NCI-H187 (cell line): ENCODE measurements around the gene CFI.

Source experiments
- DNase-seq, 2 experiments: peaks; one replicate each; lab custom pipeline; 2025; lab: John Stamatoyannopoulos, UW

CFI gene

DNA sequence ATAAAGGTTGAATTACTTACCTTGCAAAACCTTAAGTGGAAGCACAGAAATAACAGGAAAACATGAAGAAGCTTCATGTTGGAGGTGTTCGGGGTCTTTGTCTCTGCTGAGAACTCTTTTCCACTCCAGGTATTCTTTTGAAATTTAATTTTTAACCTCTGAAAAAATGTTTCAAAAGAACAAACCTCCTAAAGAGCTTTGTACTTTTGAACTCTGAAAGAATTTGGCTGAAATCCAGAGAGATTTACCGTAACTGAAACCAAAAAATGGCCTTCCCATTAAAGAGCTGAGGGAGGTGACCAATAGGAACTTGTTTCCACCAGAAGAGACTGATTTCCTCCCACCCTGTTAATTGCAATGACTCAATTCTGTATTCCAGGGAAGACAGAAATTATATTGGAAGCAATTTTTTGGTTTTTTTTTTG is at the start of gene CFI:
Gene CFI (minus strand): TSS at position 105 of the 425 bp plus-strand sequence. CDS start 28 bp downstream, at position 77.
- DNase-seq, result no peak

DNA sequence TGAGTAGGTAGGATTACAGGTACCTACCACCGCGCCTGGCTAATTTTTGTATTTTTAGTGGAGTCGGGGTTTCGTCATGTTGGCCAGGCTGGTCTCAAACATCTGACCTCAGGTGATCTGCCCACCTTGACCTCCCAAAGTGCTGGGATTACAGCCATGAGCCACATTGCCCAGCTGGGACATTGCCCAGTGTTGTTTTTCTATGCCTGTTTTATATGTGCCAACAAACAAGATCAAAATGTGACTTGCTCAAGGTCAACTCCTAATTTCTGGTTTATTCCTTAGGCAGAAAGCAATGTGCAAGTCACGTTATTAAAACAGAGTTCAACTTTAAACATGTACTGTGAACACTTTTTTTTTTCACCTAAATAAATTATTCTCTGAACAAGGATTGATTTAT is 48.8 kb upstream of the CFI start:
- no peak for DNase-seq

DNA sequence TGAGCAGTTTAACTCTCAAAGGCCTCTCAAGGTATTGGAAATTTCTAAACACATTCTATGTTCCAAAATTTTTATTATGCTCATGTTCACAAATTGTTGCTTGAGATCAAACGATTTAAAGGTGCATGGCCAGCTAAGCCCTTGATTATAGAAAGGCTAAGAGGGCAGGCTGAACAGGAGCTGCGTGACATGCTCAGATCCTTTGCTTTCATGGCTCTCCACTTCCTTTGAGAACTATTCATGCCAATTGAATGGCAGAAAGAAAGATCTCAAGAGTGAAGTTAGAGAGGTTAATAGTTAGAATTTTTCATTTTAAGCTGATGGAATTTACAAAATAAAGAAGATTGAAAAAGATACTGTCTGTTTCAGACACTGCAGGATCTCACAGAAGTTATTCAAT is 46.7 kb upstream of the CFI start:
- DNase-seq, result no peak

DNA sequence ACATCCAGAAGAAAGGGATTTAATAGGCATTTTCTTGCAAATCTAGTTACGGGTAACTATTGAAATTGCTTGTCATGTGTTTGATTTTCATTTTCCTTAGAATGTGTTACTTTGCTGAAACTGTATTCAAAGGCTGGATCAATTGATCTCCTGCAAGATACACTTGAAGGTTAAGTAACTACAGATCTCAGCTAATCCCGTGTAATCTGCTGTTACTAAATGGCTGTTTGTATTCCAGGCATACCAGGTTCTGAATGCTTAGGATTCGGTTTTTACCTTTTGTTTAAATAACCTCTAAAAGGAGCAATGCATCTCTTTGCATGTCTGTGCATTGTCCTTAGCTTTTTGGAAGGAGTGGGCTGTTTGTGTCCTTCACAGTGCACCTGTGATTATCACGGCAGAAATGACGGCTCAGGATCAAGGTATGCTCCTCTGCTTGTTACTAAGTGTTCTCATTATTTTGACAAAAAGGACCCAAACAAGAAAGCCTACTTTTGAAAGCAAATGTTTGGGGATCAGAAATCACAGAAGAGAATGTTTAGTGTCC is 46.2 kb upstream of the CFI start, which contains the start of gene LRIT3:
Gene LRIT3 (plus strand): TSS at position 212 of the 547 bp plus-strand sequence. CDS start 95 bp downstream, at position 307.
- DNase-seq, result no peak

DNA sequence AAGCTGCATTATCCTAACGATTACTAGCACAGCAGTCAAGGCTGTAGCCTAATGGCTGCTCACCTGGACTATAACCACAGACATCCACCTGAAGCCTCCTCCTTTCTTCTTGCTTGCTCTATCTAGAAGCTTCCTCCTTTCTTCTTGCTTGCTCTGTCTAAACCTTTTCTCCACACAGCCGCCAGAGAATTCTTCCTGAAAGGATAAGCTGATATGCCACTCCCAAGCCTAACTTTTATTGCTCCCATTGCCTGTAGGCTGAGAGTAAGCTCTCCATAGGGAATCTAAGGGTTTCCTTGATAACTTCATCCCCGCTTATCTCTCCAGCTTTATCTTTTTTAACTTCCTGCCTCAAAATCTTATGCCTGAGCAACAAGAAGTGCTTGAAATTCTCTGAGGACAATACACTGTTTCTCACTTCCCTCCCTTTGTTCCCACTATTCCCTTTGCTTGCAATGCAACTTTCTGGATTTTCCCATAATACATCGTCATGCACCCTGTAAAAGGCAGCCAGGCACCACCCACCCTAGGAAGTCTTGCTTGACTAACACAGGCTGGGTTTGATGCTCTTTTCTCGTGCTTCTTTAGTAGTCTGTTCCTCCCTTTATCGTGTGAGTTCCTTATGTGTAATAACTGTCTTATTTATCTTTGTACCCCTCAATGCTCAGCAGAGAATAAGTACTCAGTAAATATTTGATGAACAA is 44.7 kb upstream of the CFI start:
- DNase-seq, result no peak

DNA sequence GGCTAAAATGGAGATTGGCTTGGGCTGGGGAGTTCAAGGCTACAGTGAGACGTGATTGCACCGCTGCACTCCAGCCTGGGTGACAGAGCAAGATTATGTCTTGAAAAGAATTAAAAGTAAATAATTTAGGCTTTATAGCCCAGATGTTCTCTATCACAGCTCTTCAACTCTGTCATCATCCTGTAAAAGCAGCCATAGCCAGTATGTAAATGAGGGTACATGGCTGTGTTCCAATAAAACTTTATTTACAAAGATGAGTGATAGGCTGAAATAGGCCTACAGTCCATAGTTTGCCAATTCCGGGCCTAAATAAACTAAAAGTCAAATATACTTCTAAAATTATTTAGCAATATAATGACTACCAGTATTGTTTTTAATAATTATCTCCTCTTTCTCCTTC is 35.2 kb upstream of the CFI start:
- no peak for DNase-seq

DNA sequence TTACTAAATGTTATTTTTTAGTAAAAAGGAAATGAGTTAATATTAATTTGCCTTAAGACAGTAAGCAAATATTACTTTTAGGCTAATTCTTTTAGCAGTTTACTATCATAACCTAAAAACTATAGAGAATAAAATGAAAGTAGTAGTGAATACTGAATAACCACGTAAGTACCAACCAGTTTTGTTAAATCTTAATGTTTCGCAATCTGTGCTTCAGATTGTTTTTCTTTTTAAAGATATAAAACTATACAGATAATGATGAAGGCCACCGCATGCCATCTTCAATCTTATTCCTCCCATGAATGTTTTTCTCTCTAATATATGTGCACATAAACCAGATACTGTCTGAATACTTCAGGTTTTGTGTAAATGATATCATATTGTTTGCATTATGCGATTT is 32.0 kb upstream of the CFI start:
- DNase-seq, result no peak

DNA sequence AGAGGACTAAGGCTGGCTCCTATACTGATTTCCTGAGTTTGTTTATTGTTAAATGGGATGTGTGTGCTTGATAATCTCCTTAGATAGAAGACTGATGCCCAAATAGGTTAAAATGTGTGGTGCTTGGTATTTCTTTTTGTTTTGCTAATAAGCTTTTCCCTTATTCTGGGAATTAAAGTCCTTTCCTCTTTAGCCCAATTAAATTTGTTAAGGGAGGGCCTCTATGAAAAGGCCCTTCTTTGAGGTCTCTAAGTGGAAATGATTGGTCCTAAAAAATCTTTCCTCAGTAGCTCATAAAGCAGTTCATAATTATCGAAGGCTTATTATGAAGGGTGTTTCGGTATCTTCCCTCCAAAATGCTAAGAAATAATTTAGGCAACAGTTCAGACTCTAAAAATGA is 25.9 kb upstream of the CFI start, which contains the start of gene RRH:
Gene RRH (plus strand): TSS at position 301 of the 400 bp plus-strand sequence. CDS start 56 bp downstream, at position 357.
- DNase-seq, result no peak

DNA sequence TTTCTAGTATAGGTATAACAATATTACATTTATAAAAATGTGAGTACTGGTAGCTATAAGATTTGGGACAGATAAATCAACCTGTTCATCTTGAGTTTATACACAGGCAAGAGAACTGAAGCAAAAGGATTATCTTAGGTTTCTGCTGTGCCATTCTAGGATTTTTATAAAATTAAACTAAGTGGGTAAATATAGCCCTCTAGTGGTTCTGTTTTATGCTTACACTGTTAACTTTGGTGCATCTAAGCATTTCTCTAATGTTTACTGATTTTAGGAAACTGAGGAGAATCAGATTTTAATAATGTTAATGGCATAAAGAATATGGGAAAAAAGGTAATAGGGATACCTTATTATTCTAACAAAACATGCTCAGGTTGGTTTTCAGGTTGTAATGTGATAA is 24.9 kb upstream of the CFI start:
- DNase-seq, result no peak

DNA sequence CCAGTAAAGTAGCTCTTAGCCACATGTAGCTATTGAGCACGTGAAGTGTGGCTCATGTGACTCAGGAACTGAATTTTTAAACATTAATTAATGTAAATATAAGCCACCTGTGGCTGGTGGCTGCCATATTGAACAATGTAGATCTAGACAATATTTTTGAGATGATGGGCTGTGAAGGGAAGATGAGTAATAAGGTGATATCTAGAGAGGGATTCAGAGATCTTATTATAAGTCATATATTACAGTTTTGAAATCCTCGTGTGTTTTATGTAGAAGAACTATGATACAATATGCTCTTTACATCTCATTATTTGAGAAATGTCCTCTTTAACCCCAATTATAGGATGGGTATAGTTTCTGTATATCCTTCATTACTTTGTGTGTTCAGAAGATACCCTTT is 19.4 kb upstream of the CFI start:
- no peak for DNase-seq

DNA sequence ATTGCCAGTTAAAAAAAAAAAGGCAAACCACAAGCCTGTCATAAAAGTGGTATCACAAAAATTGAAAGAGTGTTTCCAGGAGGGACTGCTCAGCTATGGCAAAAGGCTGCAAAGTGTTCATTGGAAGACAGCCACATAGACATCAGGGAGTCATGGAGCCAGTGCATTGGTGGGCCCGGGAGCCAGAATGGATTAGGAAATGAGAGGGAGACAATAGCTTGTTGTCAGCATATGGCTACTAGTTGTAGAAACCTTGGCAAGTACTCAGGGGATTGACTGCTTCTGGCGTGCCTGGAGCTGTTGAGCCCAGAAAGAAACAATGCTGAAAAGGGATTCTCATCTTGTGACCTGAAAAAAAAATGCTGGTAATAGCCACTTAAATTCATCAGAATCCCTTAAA is 18.8 kb upstream of the CFI start:
- no peak for DNase-seq

DNA sequence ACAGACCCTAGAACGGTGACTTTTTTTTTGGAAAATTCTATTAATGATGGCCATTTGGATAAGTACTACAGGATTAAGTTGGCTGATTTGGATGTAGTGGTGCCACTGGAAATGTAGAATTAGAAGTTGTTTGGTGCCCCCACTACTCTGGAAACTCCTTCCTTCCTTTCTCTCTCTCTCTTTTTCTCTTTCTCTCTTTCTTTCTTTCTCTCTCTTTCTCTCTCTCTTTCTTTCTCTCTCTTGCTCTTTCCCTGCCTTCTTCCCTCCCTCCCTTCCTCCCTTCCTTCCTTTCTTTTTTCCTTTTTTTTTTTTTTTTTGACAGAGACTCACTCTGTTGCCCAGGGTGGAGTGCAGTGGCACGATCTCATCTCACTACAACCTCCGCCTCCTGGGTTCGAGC is 16.5 kb upstream of the CFI start:
- no peak for DNase-seq

DNA sequence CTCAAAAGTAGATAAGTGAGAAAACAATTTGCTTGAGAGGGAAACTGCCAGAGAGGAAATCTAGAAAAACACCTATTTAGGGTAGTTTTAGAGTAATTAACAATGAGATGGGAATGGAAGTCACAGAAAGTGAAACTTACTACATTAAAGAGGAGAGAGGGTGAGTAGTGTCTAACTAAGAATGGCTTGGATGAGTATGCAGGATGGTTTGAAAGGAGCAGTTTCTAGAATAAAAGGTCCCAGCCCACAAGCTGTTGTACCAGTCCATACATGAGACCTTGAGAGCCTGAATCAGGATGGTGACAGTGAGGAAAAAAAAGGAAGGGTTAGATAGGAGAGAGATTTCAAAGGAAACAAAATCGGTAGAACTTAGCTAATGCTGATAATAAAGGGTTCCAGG is 15.1 kb upstream of the CFI start:
- DNase-seq, result no peak

DNA sequence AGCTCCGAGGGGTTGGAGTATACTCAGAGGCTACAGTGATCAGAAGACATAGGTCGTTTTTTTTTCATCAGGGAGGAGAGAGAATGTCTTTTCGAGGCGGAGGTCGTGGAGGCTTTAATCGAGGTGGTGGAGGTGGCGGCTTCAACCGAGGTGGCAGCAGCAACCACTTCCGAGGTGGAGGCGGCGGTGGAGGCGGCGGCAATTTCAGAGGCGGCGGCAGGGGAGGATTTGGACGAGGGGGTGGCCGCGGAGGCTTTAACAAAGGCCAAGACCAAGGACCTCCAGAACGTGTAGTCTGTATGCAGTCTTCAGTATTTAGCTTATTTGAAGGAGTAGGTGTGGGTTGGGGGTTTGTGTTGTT is 14.3 kb upstream of the CFI start:
- no peak for DNase-seq

DNA sequence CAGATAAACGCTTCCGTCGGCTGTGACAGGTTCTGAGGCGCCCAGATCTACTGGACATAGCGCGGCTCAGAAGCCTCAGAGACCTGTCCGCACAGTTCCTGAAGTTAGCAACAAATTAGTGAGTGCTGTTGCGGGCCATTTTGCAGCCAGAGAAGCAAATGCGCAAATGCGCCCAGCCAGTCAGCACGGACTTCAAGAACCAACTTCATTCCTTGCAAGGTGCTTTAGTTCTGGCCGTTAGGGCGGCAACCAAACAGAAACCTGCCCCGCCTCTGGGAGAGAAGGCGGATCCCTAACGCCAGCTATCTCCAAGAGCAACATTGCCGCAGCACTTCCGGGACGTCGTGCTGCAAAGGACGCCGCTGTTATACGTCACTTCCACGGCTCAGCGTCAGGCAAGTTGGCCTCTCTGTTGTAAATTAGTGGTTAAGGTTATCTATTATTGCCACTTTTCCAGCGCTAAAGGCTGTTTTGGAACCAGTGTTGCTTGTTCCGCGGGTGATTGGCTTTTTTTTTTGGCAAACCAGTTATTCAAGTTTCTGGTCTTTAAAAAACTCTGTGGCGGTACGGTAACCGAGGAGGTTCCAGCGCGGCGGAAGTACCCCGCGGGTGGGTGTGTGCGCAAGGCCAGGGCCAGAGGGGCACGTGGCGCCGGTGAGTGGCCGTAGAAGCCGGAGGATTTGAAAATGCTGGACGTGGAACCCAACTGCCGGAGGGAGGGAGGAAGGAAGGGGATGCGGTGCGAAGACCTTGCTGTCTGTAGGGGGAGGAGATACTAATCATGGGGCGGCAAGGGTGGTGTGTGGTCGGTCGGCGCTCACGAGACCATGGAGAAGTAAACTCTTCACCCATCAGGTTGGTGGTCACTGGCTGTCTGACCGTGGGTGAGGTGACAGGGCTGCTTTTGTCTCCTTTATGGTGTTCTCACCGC is 13.6 kb upstream of the CFI start, which contains the start of gene GAR1:
Gene GAR1 (plus strand): TSS at position 612 of the 931 bp plus-strand sequence. CDS start 403 bp downstream, outside the sequence.
- peak; percentile 60 to 70 for DNase-seq

DNA sequence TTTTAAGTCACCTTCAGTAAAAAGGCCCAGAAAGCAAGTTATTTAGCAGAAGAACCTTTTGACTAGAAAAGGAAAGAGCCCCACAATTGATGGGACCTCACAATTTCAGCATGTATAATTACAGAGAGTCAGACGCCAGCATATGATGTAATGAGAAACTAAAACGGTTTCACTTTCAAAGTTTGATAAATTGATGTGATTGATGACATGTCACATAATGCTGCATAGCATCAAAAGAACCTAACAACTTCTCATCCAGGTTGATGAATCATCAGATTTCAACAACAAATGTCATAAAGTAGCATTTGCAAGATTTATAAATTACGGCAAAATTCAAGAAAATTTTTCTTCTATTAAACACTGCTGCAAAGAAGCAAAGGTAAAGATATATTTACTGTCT is 9.9 kb upstream of the CFI start:
- no peak for DNase-seq

DNA sequence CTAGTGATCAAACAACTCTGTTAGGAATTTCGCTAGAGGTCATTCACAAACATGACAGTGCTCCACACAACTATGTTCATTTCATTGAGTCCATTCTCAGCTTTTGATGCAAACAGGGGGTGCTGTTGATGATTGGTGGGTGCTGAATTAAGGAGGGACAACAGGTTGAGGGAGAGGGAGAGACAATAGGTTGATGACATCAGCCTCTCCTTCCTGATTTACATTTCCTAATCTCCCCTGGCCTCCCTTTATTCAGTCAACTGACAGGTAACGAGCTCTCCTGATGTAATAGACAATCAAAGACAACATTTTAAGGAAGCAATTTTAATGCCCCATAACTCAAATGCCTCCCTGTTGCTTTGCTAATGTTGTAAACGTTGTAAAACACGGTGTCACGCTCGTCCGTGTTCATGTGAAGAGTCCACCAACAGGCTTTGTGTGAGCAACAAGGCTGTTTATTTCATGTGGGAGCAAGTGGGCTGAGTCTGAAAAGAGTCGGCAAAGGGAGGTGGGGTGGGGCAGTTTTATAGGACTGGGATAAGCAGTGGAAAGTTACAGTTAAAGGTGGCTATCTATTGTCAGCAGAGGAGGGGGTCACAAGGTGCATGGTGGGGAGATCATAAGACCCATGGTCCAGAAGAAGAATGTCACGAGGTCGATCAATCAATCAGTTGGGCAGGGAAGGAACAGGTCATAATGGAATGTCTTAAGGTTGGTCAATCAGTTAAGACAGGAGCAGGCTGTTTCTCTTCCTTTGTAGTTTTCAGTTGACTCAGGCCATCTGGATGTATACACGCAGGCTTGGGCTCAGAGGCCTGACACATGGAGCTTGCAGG is 9.0 kb upstream of the CFI start:
- no peak for DNase-seq

DNA sequence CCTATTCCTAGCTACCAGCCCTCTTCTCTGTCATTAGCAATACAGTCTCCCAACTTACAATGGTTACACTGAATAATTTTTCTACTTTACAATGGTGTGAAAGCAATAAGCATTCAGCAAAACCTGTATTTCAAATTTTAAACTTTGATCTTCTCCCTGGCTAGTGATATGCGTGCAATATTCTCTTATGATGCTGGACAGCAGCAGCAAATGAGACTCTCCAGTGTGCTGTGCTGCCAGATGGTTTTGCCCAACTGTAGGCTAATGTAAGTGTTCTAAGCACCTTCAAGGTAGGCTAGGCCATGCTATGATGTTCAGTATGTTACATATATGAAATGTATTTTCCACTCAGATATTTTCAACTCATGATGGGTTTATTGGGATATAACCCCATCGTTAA is 7.9 kb upstream of the CFI start:
- DNase-seq, result no peak

DNA sequence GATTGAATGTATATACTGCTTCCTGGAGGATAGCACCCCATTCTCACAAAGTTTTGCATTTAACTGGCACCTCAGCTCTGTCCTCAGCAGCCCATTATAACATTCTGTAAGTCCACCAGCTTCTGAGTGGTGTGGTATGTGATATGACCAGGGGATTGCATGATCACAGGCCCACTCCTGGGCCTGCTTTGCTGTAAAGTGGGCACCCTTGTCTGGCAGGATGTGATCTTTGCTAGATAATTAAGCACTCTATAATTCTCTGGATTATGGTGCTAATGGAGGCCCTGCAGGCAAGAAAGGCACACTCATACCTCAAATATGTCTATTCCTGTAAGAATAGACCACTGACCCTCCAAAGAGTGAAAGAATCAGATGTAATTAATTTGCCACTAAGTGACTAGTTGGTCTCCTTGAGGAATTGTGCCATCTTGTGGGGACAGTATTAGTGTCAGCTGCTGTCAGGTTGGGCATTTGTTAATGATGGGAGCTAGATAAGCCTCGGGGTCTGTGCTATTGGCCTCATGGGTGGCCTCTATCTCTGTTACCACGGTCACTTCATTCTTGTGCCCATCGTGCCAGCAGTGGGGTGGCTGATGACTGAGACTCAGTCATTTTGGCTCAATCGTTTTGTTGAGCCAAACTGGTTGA is 2.2 kb upstream of the CFI start:
- DNase-seq, result no peak

DNA sequence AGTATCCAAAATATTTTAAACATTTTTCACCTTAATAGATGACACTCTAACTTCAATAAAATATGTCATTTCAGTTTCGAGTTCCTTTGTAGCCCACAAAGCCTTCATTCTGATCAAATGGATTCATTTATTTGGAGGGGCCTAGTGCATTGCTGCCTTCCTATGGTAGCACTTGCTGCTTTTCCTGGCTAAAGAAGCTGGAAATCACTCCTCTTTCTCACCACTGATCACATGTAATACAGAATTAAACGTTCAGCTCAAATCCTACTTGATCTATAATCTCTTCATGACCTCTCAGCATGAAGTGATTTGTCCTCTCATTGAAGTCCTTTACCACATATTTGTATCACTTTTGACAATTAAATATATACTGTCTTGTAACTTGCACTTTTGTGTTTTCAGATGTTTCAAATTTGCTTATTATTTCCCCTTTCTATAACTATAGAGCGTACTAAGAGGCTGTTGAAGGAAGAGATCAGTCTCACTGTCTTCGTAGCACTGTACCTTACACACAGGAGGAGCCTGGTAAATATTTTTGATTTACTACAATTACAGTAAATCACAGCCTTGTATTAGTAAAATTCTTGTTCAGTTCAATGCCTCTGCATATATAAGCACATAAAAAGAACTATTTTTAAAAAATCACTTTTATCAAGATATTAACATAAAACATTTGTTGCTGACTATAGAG is 555 bp downstream of the CFI start:
- no peak for DNase-seq

DNA sequence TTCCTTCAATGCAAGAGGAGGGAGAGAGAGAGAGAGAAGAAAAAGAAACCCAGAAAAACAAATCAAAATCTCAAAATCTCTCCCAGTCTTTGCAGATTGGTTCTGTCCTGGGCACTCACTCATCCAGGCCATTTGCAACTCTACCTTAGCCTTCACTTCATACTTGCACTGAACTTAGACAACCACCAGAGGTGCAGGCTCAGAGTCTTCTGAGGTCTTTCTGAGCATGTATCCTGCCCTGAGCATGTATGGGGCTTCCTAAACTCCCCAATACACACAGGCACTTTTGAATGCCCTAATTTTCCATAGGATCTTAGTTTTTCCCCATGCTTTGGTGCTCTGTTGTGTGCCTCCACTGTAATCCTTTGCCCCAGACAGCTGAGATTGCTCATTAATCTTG is 2.9 kb downstream of the CFI start:
- DNase-seq, result no peak
